K562 (cell line): ENCODE measurements around the gene RABGAP1. TPM values are rescaled to one million over a fixed set of nuclear protein-coding genes. Genes with fewer than 3 reads are reported as not detected.

ENCODE experiments used
- CLOCK ChIP-seq: fragments of 250-450 bp; sonication (Bioruptor Pico); IDR thresholded peaks from 2 replicates; pipeline ENCODE4 v1.4.0; 2020; ENCODE audit warnings: mild to moderate bottlenecking, moderate library complexity, borderline replicate concordance
- CREBBP ChIP-seq: IDR thresholded peaks from one replicate; pipeline ENCODE4 v1.6.1; 2012; ENCODE audit warnings: low read depth, mild to moderate bottlenecking, control low read depth, inconsistent platforms, low read length
- CTCFL ChIP-seq: IDR thresholded peaks from 2 replicates; pipeline ENCODE4 v1.6.1; 2011; ENCODE audit warnings: borderline replicate concordance, low read depth, mild to moderate bottlenecking, moderate library complexity, low read length; ENCODE audit not compliant: insufficient read depth, poor library complexity, severe bottlenecking
- E2F8 ChIP-seq: fragments of 450-650 bp; IDR thresholded peaks from 2 replicates; pipeline ENCODE4 v1.7.1; 2018; ENCODE audit warnings: mild to moderate bottlenecking, low read depth; ENCODE audit not compliant: partially characterized antibody
- ETS1 ChIP-seq: conservative IDR thresholded peaks from 2 replicates; pipeline ENCODE4 v1.6.1; 2011; ENCODE audit warnings: low read depth, mild to moderate bottlenecking, low read length; ENCODE audit not compliant: control insufficient read depth
- FOXM1 ChIP-seq, 2 experiments: fragments of 450-650 bp in 1 of 2; sonication (generic) in 1 of 2; formaldehyde crosslinking in 1 of 2; IDR thresholded peaks; 2 replicates each; pipeline versions ENCODE4 v1.6.1 to v1.9.0; 2017 to 2022; ENCODE audit warnings: low read depth in 2 of 2, mild to moderate bottlenecking in 2 of 2, missing genetic modification reagents in 1 of 2, moderate library complexity in 1 of 2
- GTF2E2 ChIP-seq: fragments of 200-800 bp; sonication (Bioruptor generic); IDR thresholded peaks from 2 replicates; pipeline ENCODE4 v1.6.1; 2016; ENCODE audit warnings: missing genetic modification characterization, missing compliant biosample characterization
- MBD2 ChIP-seq: sonication (generic); IDR thresholded peaks from 2 replicates; pipeline ENCODE4 v1.6.1; 2016; ENCODE audit warnings: low read depth, borderline replicate concordance
- OTX1 ChIP-seq: fragments of 450-650 bp; formaldehyde crosslinking; IDR thresholded peaks from 2 replicates; pipeline ENCODE4 v1.4.0; 2022; ENCODE audit warnings: mild to moderate bottlenecking
- PHB ChIP-seq: fragments of 250-450 bp; sonication (Bioruptor Pico); IDR thresholded peaks from 2 replicates; pipeline ENCODE4 v1.5.0; 2021
- SPI1 ChIP-seq: IDR thresholded peaks from 2 replicates; pipeline ENCODE4 v1.6.1; 2011; ENCODE audit warnings: low read depth, low read length, control low read depth, borderline replicate concordance
- ZNF121 ChIP-seq: sonication (generic); formaldehyde crosslinking; conservative IDR thresholded peaks from 2 replicates; pipeline ENCODE4 v1.8.0; 2022; ENCODE audit warnings: missing genetic modification reagents
- ZNF217 ChIP-seq: sonication (generic); formaldehyde crosslinking; IDR thresholded peaks from 2 replicates; pipeline ENCODE4 v1.8.0; 2022; ENCODE audit warnings: mild to moderate bottlenecking, missing genetic modification reagents
- ZNF282 ChIP-seq: sonication (generic); formaldehyde crosslinking; IDR thresholded peaks from 2 replicates; pipeline ENCODE4 v1.8.1; 2023; ENCODE audit warnings: missing genetic modification reagents
- ZNF324 ChIP-seq: fragments of 250-450 bp; sonication (Bioruptor Pico); IDR thresholded peaks from 2 replicates; pipeline ENCODE4 v1.4.0; 2020; ENCODE audit warnings: mild to moderate bottlenecking
- ZNF766 ChIP-seq: fragments of 200-800 bp; sonication (Bioruptor generic); conservative IDR thresholded peaks from 2 replicates; pipeline ENCODE4 v1.6.1; 2016; ENCODE audit warnings: missing genetic modification characterization, missing compliant biosample characterization
- polyA plus RNA-seq, 8 experiments: library from polyadenylated mRNA; depleted of rRNA in 4 of 8; stranded (reverse) in 5 of 8; unstranded in 3 of 8; fragments of >200 nt; fragmentation: Nextera tagmentation in 2 of 8; fragmentation: Illumina TruSeq in 1 of 8; extraction: Ambion mirVana in 2 of 8; extraction: Trizol in 1 of 8; gene quantifications; 2 replicates each; pipeline versions ENCODE4 v1.2.1 to v1.2.3, GENCODE V29; 2011 to 2014; ENCODE audit warnings: inconsistent platforms in 1 of 8, missing spikeins in 1 of 8
- total RNA-seq, 7 experiments: library from RNA; depleted of rRNA in 6 of 7; stranded (reverse); fragments of >200 nt in 6 of 7; fragmentation: Illumina TruSeq in 2 of 7; extraction: Trizol in 2 of 7; gene quantifications; 2 replicates each; pipeline versions ENCODE4 v1.2.1 to v1.2.3, GENCODE V29; 2011 to 2021; ENCODE audit warnings: low replicate concordance in 1 of 7
- TF ChIP-seq, protein P1 (sequence below): fragments of 150-350 bp; conservative IDR thresholded peaks from 2 replicates; pipeline ENCODE4 v1.6.1; 2014; ENCODE audit warnings: low read length

The RABGAP1 gene
- total and polyA plus RNA-seq, 9 of the 15 experiments (the other 6 are each of a cell fraction or from before 2014, with no cell fraction given), result 1.5 to 22.7 (median 13.1) TPM

DNA sequence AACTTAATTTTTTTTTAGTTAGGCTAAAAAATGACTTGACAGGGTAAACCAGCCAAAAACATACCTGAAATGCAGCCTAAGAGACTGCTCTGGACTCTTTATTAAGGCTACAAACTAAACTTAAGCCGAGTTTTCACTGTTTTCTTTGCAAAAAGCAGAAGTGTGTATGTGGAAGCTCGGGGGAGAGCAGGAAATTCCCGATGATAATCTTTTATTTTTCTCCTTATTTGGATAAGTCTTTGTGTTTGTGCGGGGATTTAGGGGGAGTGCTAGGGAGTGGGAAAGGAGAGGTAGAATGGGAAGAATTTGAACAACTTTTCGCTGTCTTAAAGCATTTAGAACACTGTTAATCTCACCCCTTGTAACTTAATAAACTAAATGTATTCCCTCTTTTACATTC lies 61.9 kb downstream of the RABGAP1 start (continued):
- TF ChIP-seq FOXM1 (IDR thresholded peaks at IDR 0.05; ENCODE audit: low read depth) (0 out of 2 replicates have a peak, but pooled peaks have one; percentile 13), FOXM1 (CRISPR knock-in tag; IDR thresholded peaks at IDR 0.05; ENCODE audit: low read depth) (no peak), CLOCK (CRISPR knock-in tag) (no peak), ZNF121 (CRISPR knock-in tag) (no peak), SPI1 (peak; percentile 97), ZNF766 (CRISPR knock-in tag) (no peak), CTCFL (no peak), ETS1 (no peak), CREBBP (no peak), ZNF282 (CRISPR knock-in tag) (no peak), ZNF217 (no peak), PHB (CRISPR knock-in tag) (no peak), GTF2E2 (tag) (peak; percentile 13; the same call in 1 of the 2 replicates), ZNF324 (CRISPR knock-in tag) (no peak), E2F8 (no peak), OTX1 (CRISPR knock-in tag) (no peak), MBD2 (no peak)
- TF ChIP-seq, protein P1, sequence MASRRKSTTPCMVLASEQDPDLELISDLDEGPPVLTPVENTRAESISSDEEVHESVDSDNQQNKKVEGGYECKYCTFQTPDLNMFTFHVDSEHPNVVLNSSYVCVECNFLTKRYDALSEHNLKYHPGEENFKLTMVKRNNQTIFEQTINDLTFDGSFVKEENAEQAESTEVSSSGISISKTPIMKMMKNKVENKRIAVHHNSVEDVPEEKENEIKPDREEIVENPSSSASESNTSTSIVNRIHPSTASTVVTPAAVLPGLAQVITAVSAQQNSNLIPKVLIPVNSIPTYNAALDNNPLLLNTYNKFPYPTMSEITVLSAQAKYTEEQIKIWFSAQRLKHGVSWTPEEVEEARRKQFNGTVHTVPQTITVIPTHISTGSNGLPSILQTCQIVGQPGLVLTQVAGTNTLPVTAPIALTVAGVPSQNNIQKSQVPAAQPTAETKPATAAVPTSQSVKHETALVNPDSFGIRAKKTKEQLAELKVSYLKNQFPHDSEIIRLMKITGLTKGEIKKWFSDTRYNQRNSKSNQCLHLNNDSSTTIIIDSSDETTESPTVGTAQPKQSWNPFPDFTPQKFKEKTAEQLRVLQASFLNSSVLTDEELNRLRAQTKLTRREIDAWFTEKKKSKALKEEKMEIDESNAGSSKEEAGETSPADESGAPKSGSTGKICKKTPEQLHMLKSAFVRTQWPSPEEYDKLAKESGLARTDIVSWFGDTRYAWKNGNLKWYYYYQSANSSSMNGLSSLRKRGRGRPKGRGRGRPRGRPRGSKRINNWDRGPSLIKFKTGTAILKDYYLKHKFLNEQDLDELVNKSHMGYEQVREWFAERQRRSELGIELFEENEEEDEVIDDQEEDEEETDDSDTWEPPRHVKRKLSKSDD, result no peak
